Mesenchymal stem cell (in vitro differentiated cells and primary cell): ENCODE data around the gene CRTC1.
A peak's percentile ranks its signal among the peaks of the same experiment; 100 is the strongest.

Experiments used
- DNase-seq: peaks from one replicate; pipeline ENCODE4 v3.0.0-alpha.2; 2013
- H2AFZ ChIP-seq: one replicate; pipeline ENCODE4 v1.6.1; 2013; ENCODE audit warnings: low read depth, mild to moderate bottlenecking, control low read depth, inconsistent platforms, low read length, moderate library complexity
- H2AK5ac ChIP-seq: 2 replicates; pipeline ENCODE4 v1.6.1; 2013; ENCODE audit warnings: low read length, moderate library complexity, mild to moderate bottlenecking, inconsistent platforms; ENCODE audit not compliant: severe bottlenecking
- H2BK120ac ChIP-seq: one replicate; pipeline ENCODE4 v1.6.1; 2013; ENCODE audit warnings: low read depth, mild to moderate bottlenecking, inconsistent platforms, low read length, moderate library complexity
- H2BK12ac ChIP-seq, 2 experiments: one replicate each; pipeline ENCODE4 v1.6.1; 2013; ENCODE audit warnings: inconsistent platforms in 2 of 2, low read length in 2 of 2, mild to moderate bottlenecking in 2 of 2, moderate library complexity in 2 of 2, control low read depth in 1 of 2
- H2BK15ac ChIP-seq: one replicate; pipeline ENCODE4 v1.6.1; 2013; ENCODE audit warnings: mild to moderate bottlenecking, low read depth, inconsistent platforms; ENCODE audit not compliant: poor library complexity, severe bottlenecking
- H2BK5ac ChIP-seq: 2 replicates; pipeline ENCODE4 v1.6.1; 2013; ENCODE audit warnings: low read depth, mild to moderate bottlenecking, low read length, control low read depth, inconsistent platforms; ENCODE audit not compliant: poor library complexity, severe bottlenecking
- H3K14ac ChIP-seq, 2 experiments: one replicate each; pipeline ENCODE4 v1.6.1; 2013; ENCODE audit warnings: inconsistent platforms in 2 of 2, low read length in 2 of 2, control low read depth in 1 of 2, mild to moderate bottlenecking in 1 of 2, moderate library complexity in 1 of 2
- H3K18ac ChIP-seq, 2 experiments: one replicate each; pipeline ENCODE4 v1.6.1; 2013; ENCODE audit warnings: inconsistent platforms in 2 of 2, low read length in 2 of 2, control low read depth in 1 of 2, low read depth in 1 of 2, mild to moderate bottlenecking in 1 of 2
- H3K23ac ChIP-seq, 2 experiments: one replicate each; pipeline ENCODE4 v1.6.1; 2013; ENCODE audit warnings: inconsistent platforms in 2 of 2, low read length in 2 of 2, mild to moderate bottlenecking in 2 of 2, moderate library complexity in 2 of 2, control low read depth in 1 of 2
- H3K27ac ChIP-seq: 2 replicates; pipeline ENCODE4 v1.5.1; 2013; ENCODE audit warnings: mild to moderate bottlenecking, moderate library complexity, low read length, control low read depth, inconsistent platforms; ENCODE audit not compliant: poor library complexity, severe bottlenecking
- H3K27me3 ChIP-seq, 2 experiments: 2 replicates each; pipeline versions ENCODE4 v1.6.1 to v1.7.0; 2013; ENCODE audit warnings: low read length in 2 of 2, mild to moderate bottlenecking in 2 of 2, moderate library complexity in 2 of 2, control low read depth in 1 of 2, inconsistent platforms in 1 of 2; ENCODE audit not compliant: control insufficient read depth in 1 of 2, insufficient read depth in 1 of 2
- H3K36me3 ChIP-seq, 2 experiments: 2 replicates each; pipeline versions ENCODE4 v1.6.1 to v1.7.0; 2013; ENCODE audit warnings: low read length in 2 of 2, control low read depth in 1 of 2, inconsistent platforms in 1 of 2, low read depth in 1 of 2, mild to moderate bottlenecking in 1 of 2; ENCODE audit not compliant: insufficient read depth in 2 of 2, control insufficient read depth in 1 of 2
- H3K4ac ChIP-seq, 2 experiments: one replicate each; pipeline ENCODE4 v1.6.1; 2013; ENCODE audit warnings: inconsistent platforms in 2 of 2, low read length in 2 of 2, mild to moderate bottlenecking in 2 of 2, moderate library complexity in 2 of 2, control low read depth in 1 of 2, low read depth in 1 of 2
- H3K4me1 ChIP-seq: 2 replicates; pipeline ENCODE4 v1.6.1; 2013; ENCODE audit warnings: low read depth, low read length, control low read depth; ENCODE audit not compliant: control insufficient read depth, insufficient read depth
- H3K4me2 ChIP-seq: 2 replicates; pipeline ENCODE4 v1.6.1; 2013; ENCODE audit warnings: low read length, mild to moderate bottlenecking, inconsistent platforms; ENCODE audit not compliant: poor library complexity, severe bottlenecking
- H3K4me3 ChIP-seq, 2 experiments: 2 replicates each; pipeline versions ENCODE4 v1.5.1 to v1.7.0; 2013; ENCODE audit warnings: low read length in 2 of 2, mild to moderate bottlenecking in 2 of 2, control low read depth in 1 of 2, low read depth in 1 of 2; ENCODE audit not compliant: insufficient read depth in 1 of 2
- H3K79me1 ChIP-seq: replicated peaks from 2 replicates; pipeline ENCODE4 v1.6.1; 2013; ENCODE audit warnings: mild to moderate bottlenecking, control low read depth, low read length, inconsistent platforms; ENCODE audit not compliant: poor library complexity, severe bottlenecking
- H3K9ac ChIP-seq: 2 replicates; pipeline ENCODE4 v1.7.0; 2013; ENCODE audit warnings: mild to moderate bottlenecking, low read length, moderate library complexity
- H3K9me3 ChIP-seq: 2 replicates; pipeline ENCODE4 v1.7.0; 2013; ENCODE audit warnings: mild to moderate bottlenecking, low read length; ENCODE audit not compliant: control insufficient read depth
- H4K8ac ChIP-seq: one replicate; pipeline ENCODE4 v1.6.1; 2013; ENCODE audit warnings: inconsistent platforms, mild to moderate bottlenecking, low read length, moderate library complexity
- H4K91ac ChIP-seq: one replicate; pipeline ENCODE4 v1.6.1; 2013; ENCODE audit warnings: mild to moderate bottlenecking, low read length, inconsistent platforms
- WGBS: methylation state at CpG from one replicate; pipeline ENCODE4 v1.1.7; 2013; ENCODE audit warnings: mixed read lengths; 5-methylcytosine and 5-hydroxymethylcytosine counted together

The CRTC1 gene

GRCh38 chr19:18639706-18640243 is 43.7 kb upstream of the CRTC1 start:
- Histone ChIP-seq H2BK5ac (no peak overlapping the region), H2BK12ac (no peak overlapping the region), H4K8ac (no peak overlapping the region), H3K27me3 (peaks cover 0 to 1% of the 10 kb centered on the region in 2 experiments), H3K4me3 (no peak overlapping the region), H3K4me2 (no peak overlapping the region), H3K4ac (no peak overlapping the region), H3K23ac (no peak overlapping the region), H2BK120ac (no peak overlapping the region), H3K14ac (no peak overlapping the region), H2BK15ac (no peak overlapping the region), H3K27ac (no peak overlapping the region), H3K79me1 (peaks cover 19% of the 10 kb centered on the region), H3K18ac (no peak overlapping the region), H2AFZ (no peak overlapping the region), H3K36me3 (no peaks in the 10 kb centered on the region), H4K91ac (no peak overlapping the region), H2AK5ac (no peak overlapping the region), H3K4me1 (peaks cover 17% of the 10 kb centered on the region), H3K9me3 (peaks cover 7% of the 10 kb centered on the region), H3K9ac (no peak overlapping the region)
- DNase-seq, result peak; percentile 84
- WGBS, result 28% methylated on average over 7 of the region's 8 CpGs

- no peak for DNase-seq
- Histone ChIP-seq H2BK15ac (no peak overlapping the region), H4K8ac (peak overlapping the region; percentile 7), H3K4me1 (peaks cover 21% of the 10 kb centered on the region), H3K14ac (peak overlapping the region in 1 of 2 experiments; percentile 1), H3K27ac (no peak overlapping the region), H3K36me3 (peaks cover 0 to 4% of the 10 kb centered on the region in 2 experiments), H3K27me3 (no peaks in the 10 kb centered on the region), H2AFZ (no peak overlapping the region), H4K91ac (no peak overlapping the region), H3K4me3 (peak overlapping the region in 1 of 2 experiments; percentile 12), H3K9ac (no peak overlapping the region), H3K4me2 (no peak overlapping the region), H2BK12ac (peak overlapping the region in 1 of 2 experiments; percentile 1), H3K23ac (no peak overlapping the region), H3K4ac (no peak overlapping the region), H3K79me1 (peaks cover 32% of the 10 kb centered on the region), H3K9me3 (peaks cover 7% of the 10 kb centered on the region), H2BK120ac (no peak overlapping the region), H2AK5ac (no peak overlapping the region), H2BK5ac (no peak overlapping the region), H3K18ac (peak overlapping the region in 1 of 2 experiments; percentile 21)
- WGBS, result 80% methylated on average over 10 of the region's 15 CpGs
Measured at GRCh38 chr19:18644196-18645034, 39.1 kb upstream of the CRTC1 start.

GRCh38 chr19:18645035-18645511 is 38.4 kb upstream of the CRTC1 start:
- 93% methylated on average over 13 of the region's 13 CpGs for WGBS

More at GRCh38 chr19:18645035-18645511, 38.4 kb upstream of the CRTC1 start:
- Histone ChIP-seq H3K27ac (no peak overlapping the region), H3K36me3 (peaks cover 0 to 4% of the 10 kb centered on the region in 2 experiments), H3K23ac (no peak overlapping the region), H4K8ac (no peak overlapping the region), H3K4me2 (no peak overlapping the region), H3K18ac (peak overlapping the region in 1 of 2 experiments; percentile 19), H3K79me1 (peaks cover 32% of the 10 kb centered on the region), H2AFZ (no peak overlapping the region), H3K14ac (peak overlapping the region in 1 of 2 experiments; percentile 12), H3K27me3 (no peaks in the 10 kb centered on the region), H4K91ac (no peak overlapping the region), H2BK120ac (no peak overlapping the region), H2BK5ac (no peak overlapping the region), H3K9me3 (peaks cover 7% of the 10 kb centered on the region), H2BK12ac (no peak overlapping the region), H3K4ac (peak overlapping the region in 1 of 2 experiments; percentile 20), H2AK5ac (no peak overlapping the region), H2BK15ac (no peak overlapping the region), H3K9ac (no peak overlapping the region), H3K4me3 (peak overlapping the region in 1 of 2 experiments; percentile 18), H3K4me1 (peaks cover 27% of the 10 kb centered on the region)
- DNase-seq, result no peak
